ACHN (cell line): Measurements from ENCODE around the gene RBMX.
"Not testable (repeated sequence)": the region's sequence is repeated elsewhere in the genome, so short reads cannot be mapped to it uniquely, and the experiment has no call there.

ENCODE experiments used
- DNase-seq: peaks from one replicate; pipeline ENCODE4 v3.0.0-alpha.2; 2015
- in situ Hi-C: cut with HindIII; loops from 2 replicates; pipeline ENCODE4 v1.10.0; 2017; ENCODE audit warnings: low sequenced_read_pairs, low pct_ligation_motif_present, low pct_unique_long_range_greater_than_20kb

Gene RBMX

GRCh38 chrX:136880452-136881013 is at the start of gene RBMX:
RBMX (minus strand) TSS chrX:136880725; CDS start chrX:136879427, 1,298 bp downstream.
- in situ Hi-C loops = no loop called here
- DNase-seq = peak; percentile 85

- DNase-seq, in situ Hi-C loops: not testable (repeated sequence)
These were observed 40.9 kb upstream of the RBMX start for GRCh38 chrX:136921438-136921837.

- no peak for DNase-seq
- in situ Hi-C loops = no loop called here
These were observed 39.5 kb upstream of the RBMX start for GRCh38 chrX:136920001-136920400.

- in situ Hi-C loops = no loop called here
- no peak for DNase-seq
These were observed 36.3 kb upstream of the RBMX start for GRCh38 chrX:136916827-136917226.

GRCh38 chrX:136911661-136912060 is 31.1 kb upstream of the RBMX start:
- in situ Hi-C loops, DNase-seq: not testable (repeated sequence)

- no peak for DNase-seq
- in situ Hi-C loops = no loop called here
These were observed 30.7 kb upstream of the RBMX start for GRCh38 chrX:136911253-136911652.

GRCh38 chrX:136910565-136911035 is 30.1 kb upstream of the RBMX start:
- DNase-seq = no peak
- in situ Hi-C loops = no loop called here

GRCh38 chrX:136909706-136910564 is 29.4 kb upstream of the RBMX start:
- peak; percentile 87 for DNase-seq
- in situ Hi-C loops = no loop called here

GRCh38 chrX:136909119-136909705 is 28.7 kb upstream of the RBMX start:
- DNase-seq = peak; percentile 82
- in situ Hi-C loops = no loop called here

GRCh38 chrX:136907621-136908020 is 27.1 kb upstream of the RBMX start:
- in situ Hi-C loops = no loop called here
- no peak for DNase-seq

GRCh38 chrX:136906921-136907510 is 26.5 kb upstream of the RBMX start:
- DNase-seq = no peak
- in situ Hi-C loops = no loop called here

GRCh38 chrX:136904067-136904466 is 23.5 kb upstream of the RBMX start:
- in situ Hi-C loops, DNase-seq: not testable (repeated sequence)

- DNase-seq, in situ Hi-C loops: not testable (repeated sequence)
These were observed 19.5 kb upstream of the RBMX start for GRCh38 chrX:136900071-136900470.

- in situ Hi-C loops = no loop called here
- no peak for DNase-seq
These were observed 18.7 kb upstream of the RBMX start for GRCh38 chrX:136899221-136899620.

GRCh38 chrX:136898752-136899151 is 18.2 kb upstream of the RBMX start:
- not testable (repeated sequence) for DNase-seq

GRCh38 chrX:136896121-136896914 is 15.8 kb upstream of the RBMX start:
- DNase-seq = no peak
- in situ Hi-C loops = no loop called here

More at GRCh38 chrX:136898752-136899151, 18.2 kb upstream of the RBMX start:
- in situ Hi-C loops = not testable (repeated sequence)

- in situ Hi-C loops = no loop called here
- no peak for DNase-seq
These were observed 11.9 kb upstream of the RBMX start for GRCh38 chrX:136892412-136892811.

GRCh38 chrX:136890596-136890995 is 10.1 kb upstream of the RBMX start:
- in situ Hi-C loops, DNase-seq: not testable (repeated sequence)
